ENCODE measurements around the gene DPF1. TPM values are rescaled to one million over a fixed set of nuclear protein-coding genes. Genes with fewer than 3 reads are reported as not detected.

The DPF1 gene
- polyA plus RNA-seq, 3 donors from 2014 or later = not detected

DNA sequence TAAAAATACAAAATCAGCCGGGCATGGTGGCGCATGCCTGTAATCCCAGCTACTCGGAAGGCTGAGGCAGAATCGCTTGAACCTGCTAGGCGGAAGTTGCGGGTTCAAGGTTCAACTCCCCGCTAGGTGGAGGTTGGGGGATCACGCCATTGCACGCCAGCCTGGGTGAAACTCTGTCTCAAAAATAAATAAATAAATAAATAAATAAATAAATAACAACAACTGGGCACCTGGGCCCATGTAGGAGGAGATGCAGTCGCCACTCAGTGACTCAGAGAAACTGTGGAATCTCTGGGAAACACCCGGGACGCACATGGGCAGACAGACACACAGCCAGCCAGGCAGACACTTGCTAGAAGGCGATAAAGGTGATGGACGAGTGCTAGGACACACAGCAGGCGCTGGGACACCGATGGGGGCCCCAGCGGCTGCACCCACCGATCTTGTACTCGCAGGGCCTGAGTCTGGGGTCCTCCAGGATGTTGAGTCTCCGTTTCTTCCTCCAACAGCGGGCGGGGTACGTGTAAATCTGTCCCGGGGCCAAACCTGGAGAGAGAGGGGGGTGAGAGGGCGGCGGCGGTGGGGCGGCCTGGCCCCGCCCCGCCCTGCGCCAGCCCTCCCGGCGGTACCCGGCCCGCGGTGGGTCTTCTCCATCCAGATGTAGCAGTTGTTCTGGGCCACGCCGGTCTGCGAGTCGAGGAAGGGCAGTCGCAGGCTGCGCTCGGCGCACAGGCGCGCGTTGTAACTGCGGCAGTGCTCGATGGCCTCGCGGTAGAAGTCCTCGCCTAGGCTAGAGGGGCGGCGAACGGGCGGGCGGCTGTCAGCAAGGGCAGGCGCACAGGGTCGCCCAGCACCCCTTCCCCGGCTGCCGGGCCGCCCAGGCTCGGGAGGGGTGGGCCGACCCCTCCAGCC is 1.8 kb downstream of the DPF1 start:
- H3K4me1 Mint-ChIP-seq = peaks cover 15 to 22% of the 10 kb centered on the region in 2 donors
- no peak for DNase-seq
- H3K9me3 Mint-ChIP-seq = peaks cover 0 to 4% (median 0%) of the 10 kb centered on the region in 6 donors
- H3K27ac Mint-ChIP-seq = no peak overlapping the region
- H3K27me3 Mint-ChIP-seq (ENCODE audit: low read depth in 3 of 3) = peaks cover 28 to 46% (median 42%) of the 10 kb centered on the region in 3 donors
- H3K36me3 Mint-ChIP-seq = peaks cover 3 to 8% (median 4%) of the 10 kb centered on the region in 3 donors
- H3K4me3 Mint-ChIP-seq = no peak overlapping the region

DNA sequence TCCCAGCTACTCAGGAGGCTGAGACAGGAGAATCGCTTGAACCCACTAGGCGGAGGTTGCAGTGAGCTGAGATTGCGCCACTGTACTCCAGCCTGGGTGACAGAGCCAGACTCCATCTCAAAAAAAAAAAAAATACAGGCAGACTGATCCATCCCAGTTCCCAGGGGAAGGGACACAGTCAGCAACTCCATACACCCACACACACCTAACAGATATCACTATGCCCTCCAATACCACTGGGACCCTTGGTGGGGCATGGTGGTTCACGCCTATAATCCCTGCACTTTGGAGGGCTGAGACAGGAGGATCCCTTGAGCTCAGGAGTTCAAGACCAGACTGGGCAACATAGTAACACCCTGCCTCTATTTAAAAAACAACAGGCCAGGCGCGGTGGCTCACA is 2.6 kb downstream of the DPF1 start:
- Mint-ChIP-seq H3K27me3 (ENCODE audit: low read depth in 3 of 3) (peaks cover 27 to 40% (median 40%) of the 10 kb centered on the region in 3 donors), H3K4me3 (no peak overlapping the region), H3K4me1 (peaks cover 12 to 17% of the 10 kb centered on the region in 2 donors), H3K9me3 (peaks cover 0 to 4% (median 0%) of the 10 kb centered on the region in 6 donors), H3K36me3 (peaks cover 2 to 8% (median 4%) of the 10 kb centered on the region in 3 donors), H3K27ac (no peak overlapping the region)
- no peak for DNase-seq

DNA sequence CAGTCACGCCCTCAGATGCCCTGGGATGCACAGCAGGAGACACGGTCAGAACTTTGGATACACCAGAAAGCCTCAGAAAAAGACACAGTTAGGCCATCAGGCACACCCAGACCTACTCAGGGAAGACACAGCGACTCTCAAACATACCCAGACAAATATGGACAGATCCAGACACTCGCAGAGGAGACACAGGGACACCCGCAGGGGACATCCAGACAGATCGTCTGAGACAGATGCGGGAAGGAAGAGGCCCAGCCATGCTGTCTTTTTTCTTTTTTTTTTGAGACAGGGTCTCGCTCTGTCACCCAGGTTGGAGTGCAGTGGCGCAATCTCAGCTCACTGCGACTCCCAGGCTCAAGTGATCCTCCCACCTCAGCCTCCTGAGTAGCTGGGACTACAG is 4.8 kb downstream of the DPF1 start:
- Mint-ChIP-seq H3K27ac (no peak overlapping the region), H3K4me1 (peaks cover 14% of the 10 kb centered on the region in 2 donors), H3K36me3 (peaks cover under 1 to 8% (median 4%) of the 10 kb centered on the region in 3 donors), H3K27me3 (ENCODE audit: low read depth in 3 of 3) (peaks cover 34 to 38% (median 37%) of the 10 kb centered on the region in 3 donors), H3K9me3 (peaks cover under 1 to 4% (median 1%) of the 10 kb centered on the region in 6 donors), H3K4me3 (peak overlapping the region in 1 of 5 donors; percentile 27)
- DNase-seq = no peak

- H3K9me3 Mint-ChIP-seq = peaks cover 4 to 8% (median 7%) of the 10 kb centered on the region in 6 donors
- no peak overlapping the region for H3K4me3 Mint-ChIP-seq
- H3K36me3 Mint-ChIP-seq = peaks cover 4 to 5% (median 5%) of the 10 kb centered on the region in 3 donors
- peaks cover 41 to 43% (median 42%) of the 10 kb centered on the region in 3 donors for H3K27me3 Mint-ChIP-seq (ENCODE audit: low read depth in 3 of 3)
- H3K4me1 Mint-ChIP-seq = peaks cover 16% of the 10 kb centered on the region in 2 donors
- no peak for DNase-seq
- no peak overlapping the region for H3K27ac Mint-ChIP-seq
Observed at GRCh38 chr19:38218204-38218603, 5.8 kb downstream of the DPF1 start.

GRCh38 chr19:38216785-38217641 is 7.0 kb downstream of the DPF1 start:
- peaks cover 42 to 44% (median 43%) of the 10 kb centered on the region in 3 donors for H3K27me3 Mint-ChIP-seq (ENCODE audit: low read depth in 3 of 3)
- H3K9me3 Mint-ChIP-seq = peaks cover 0 to 8% (median 7%) of the 10 kb centered on the region in 6 donors
- H3K27ac Mint-ChIP-seq = no peak overlapping the region
- peaks cover 0 to 5% (median 3%) of the 10 kb centered on the region in 3 donors for H3K36me3 Mint-ChIP-seq
- peaks cover 15 to 17% of the 10 kb centered on the region in 2 donors for H3K4me1 Mint-ChIP-seq
- H3K4me3 Mint-ChIP-seq = no peak overlapping the region
- DNase-seq = no peak

GRCh38 chr19:38213911-38214625 is 10.0 kb downstream of the DPF1 start:
- Mint-ChIP-seq H3K4me1 (peaks cover 17 to 24% of the 10 kb centered on the region in 2 donors), H3K36me3 (peaks cover 5 to 10% (median 7%) of the 10 kb centered on the region in 3 donors), H3K4me3 (peak overlapping the region; percentile 71 to 93 (median 73)), H3K9me3 (peaks cover 0 to 8% (median 7%) of the 10 kb centered on the region in 6 donors), H3K27ac (peak overlapping the region; percentile 87 to 100 (median 96)), H3K27me3 (ENCODE audit: low read depth in 3 of 3) (peaks cover 40 to 43% (median 40%) of the 10 kb centered on the region in 3 donors)
- peak; percentile 86 to 88 (median 86) for DNase-seq

DNA sequence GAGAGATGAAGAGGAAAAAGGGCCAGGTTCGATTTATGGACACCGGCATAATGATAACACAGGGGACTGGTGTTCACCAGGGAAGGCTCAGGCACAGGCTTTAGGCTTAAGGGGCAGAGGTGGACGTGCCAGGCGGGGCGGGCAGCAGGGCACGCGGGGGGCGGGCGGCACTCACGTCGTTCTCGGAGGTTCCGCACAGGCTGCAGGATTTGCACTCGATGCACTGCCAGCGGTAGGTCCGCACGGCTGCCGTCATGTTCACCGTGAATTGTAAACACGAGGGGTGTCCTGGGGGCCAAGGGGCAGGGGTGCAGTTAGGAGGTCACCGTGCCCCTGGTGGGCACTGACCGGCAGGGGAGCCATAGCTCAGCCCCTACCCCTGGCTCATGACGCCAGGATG is 10.6 kb downstream of the DPF1 start:
- peaks cover 0 to 8% (median 7%) of the 10 kb centered on the region in 6 donors for H3K9me3 Mint-ChIP-seq
- peaks cover 5 to 10% (median 8%) of the 10 kb centered on the region in 3 donors for H3K36me3 Mint-ChIP-seq
- peaks cover 40 to 41% (median 40%) of the 10 kb centered on the region in 3 donors for H3K27me3 Mint-ChIP-seq (ENCODE audit: low read depth in 3 of 3)
- peak overlapping the region; percentile 71 to 100 (median 96) for H3K27ac Mint-ChIP-seq
- H3K4me3 Mint-ChIP-seq = peak overlapping the region in 3 of 5 donors; percentile 17 to 93 (median 88)
- H3K4me1 Mint-ChIP-seq = peaks cover 17 to 24% of the 10 kb centered on the region in 2 donors
- peak in 1 of 3 donors; percentile 9 for DNase-seq

DNA sequence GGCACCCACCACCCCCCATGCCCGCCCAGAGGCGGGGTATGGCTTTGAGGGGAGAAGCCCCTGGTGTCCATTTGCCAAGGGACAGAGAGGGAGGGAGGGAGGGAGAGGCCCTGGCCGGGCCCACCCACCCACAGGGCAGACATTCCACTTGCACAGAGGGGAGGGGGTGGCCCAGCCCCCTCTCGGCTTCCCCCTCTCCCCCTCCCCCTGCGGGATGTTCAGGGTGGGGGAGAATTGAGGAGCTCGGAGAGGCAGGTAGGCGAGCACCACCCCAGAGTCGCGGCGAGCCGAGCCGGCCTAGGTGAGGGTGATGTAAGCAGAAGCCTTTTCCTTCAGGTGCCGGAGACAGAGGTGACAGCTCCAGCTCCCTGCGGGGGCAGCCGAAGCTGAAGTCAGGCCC is 12.3 kb downstream of the DPF1 start:
- Mint-ChIP-seq H3K4me3 (no peak overlapping the region), H3K27me3 (ENCODE audit: low read depth in 3 of 3) (peaks cover 40 to 42% (median 40%) of the 10 kb centered on the region in 3 donors), H3K27ac (no peak overlapping the region), H3K9me3 (peaks cover 0 to 8% (median 7%) of the 10 kb centered on the region in 6 donors), H3K36me3 (peaks cover 9 to 20% (median 19%) of the 10 kb centered on the region in 3 donors), H3K4me1 (peaks cover 17 to 24% of the 10 kb centered on the region in 2 donors)
- DNase-seq = no peak

- no peak overlapping the region for H3K27ac Mint-ChIP-seq
Observed at GRCh38 chr19:38211151-38211591, 12.9 kb downstream of the DPF1 start.

DNA sequence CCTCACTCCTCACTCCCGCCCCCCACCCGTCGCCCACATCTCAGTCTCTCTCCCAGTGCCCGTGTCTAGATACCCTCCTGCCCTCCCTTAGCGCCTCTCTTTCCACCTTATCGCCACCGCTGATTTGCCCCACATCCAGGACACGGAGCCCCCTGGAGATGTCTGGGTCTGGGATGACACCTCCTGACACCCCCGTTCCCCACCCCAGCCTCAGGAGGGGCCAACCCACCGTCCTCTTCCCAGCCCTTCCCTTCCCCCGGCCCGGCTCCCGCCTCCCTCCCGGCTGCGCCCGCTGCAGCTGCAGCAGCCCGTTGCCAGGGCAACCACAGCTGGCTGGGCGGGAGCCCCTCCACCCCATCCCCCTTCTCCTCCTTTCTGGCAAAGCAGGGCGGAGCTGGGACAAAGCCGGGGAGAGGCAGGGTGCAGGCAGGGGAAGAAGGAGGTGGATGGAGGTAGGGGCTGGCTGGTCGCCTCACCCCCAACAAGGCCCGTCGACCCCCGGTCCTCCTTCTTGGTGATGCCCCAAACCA is 13.5 kb downstream of the DPF1 start:
- Mint-ChIP-seq H3K4me3 (no peak overlapping the region), H3K27ac (no peak overlapping the region), H3K36me3 (peaks cover 12 to 24% (median 21%) of the 10 kb centered on the region in 3 donors), H3K27me3 (ENCODE audit: low read depth in 3 of 3) (peaks cover 34 to 37% (median 36%) of the 10 kb centered on the region in 3 donors), H3K4me1 (peaks cover 17 to 22% of the 10 kb centered on the region in 2 donors), H3K9me3 (peaks cover 0 to 8% (median 7%) of the 10 kb centered on the region in 6 donors)
- no peak for DNase-seq

More at GRCh38 chr19:38211151-38211591, 12.9 kb downstream of the DPF1 start:
- Mint-ChIP-seq H3K9me3 (peaks cover 0 to 8% (median 7%) of the 10 kb centered on the region in 6 donors), H3K4me1 (peaks cover 17 to 24% of the 10 kb centered on the region in 2 donors), H3K27me3 (ENCODE audit: low read depth in 3 of 3) (peaks cover 38 to 41% (median 40%) of the 10 kb centered on the region in 3 donors), H3K36me3 (peaks cover 12 to 24% (median 21%) of the 10 kb centered on the region in 3 donors), H3K4me3 (peak overlapping the region in 2 of 5 donors; percentile 26 to 51)
- DNase-seq = no peak

GRCh38 chr19:38209671-38210457 is 14.2 kb downstream of the DPF1 start:
- peaks cover 17 to 22% of the 10 kb centered on the region in 2 donors for H3K4me1 Mint-ChIP-seq
- H3K9me3 Mint-ChIP-seq = peaks cover 0 to 8% (median 7%) of the 10 kb centered on the region in 6 donors
- no peak for DNase-seq
- H3K27ac Mint-ChIP-seq = no peak overlapping the region
- peaks cover 34 to 37% (median 36%) of the 10 kb centered on the region in 3 donors for H3K27me3 Mint-ChIP-seq (ENCODE audit: low read depth in 3 of 3)
- H3K36me3 Mint-ChIP-seq = peaks cover 15 to 29% (median 24%) of the 10 kb centered on the region in 3 donors
- H3K4me3 Mint-ChIP-seq = peak overlapping the region in 1 of 5 donors; percentile 3

DNA sequence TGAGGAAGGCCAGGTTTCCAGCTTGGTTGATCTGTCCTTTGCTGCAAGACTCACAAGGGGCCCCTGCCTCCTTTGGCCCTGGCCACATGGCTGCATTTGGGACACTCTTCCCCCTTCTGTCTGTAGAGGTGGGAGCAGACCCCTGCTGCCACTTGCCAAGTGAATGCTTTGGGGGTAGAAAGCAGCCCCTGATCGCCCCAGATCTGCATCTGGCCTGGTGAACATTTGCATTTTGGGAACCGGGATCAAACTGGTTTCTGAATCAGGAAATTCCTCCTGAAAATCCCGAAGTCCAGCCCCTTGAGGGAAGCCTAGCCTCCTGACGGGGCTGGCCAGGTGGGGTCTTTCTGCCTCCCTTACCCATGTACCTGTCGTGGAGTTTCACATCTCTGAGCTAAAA is 14.9 kb downstream of the DPF1 start:
- H3K4me1 Mint-ChIP-seq = peaks cover 11 to 17% of the 10 kb centered on the region in 2 donors
- peaks cover 18 to 36% (median 31%) of the 10 kb centered on the region in 3 donors for H3K36me3 Mint-ChIP-seq
- H3K27ac Mint-ChIP-seq = no peak overlapping the region

More for the DNA sequence above, 14.9 kb downstream of the DPF1 start:
- no peak overlapping the region for H3K4me3 Mint-ChIP-seq
- DNase-seq = no peak
- H3K9me3 Mint-ChIP-seq = peaks cover 0 to 7% (median 5%) of the 10 kb centered on the region in 6 donors
- peaks cover 27 to 38% (median 33%) of the 10 kb centered on the region in 3 donors for H3K27me3 Mint-ChIP-seq (ENCODE audit: low read depth in 3 of 3)

Measured in immature natural killer cell (primary cell).